GM18511 (cell line): ENCODE data around the gene MRGPRG.

Experiments used
- ATAC-seq: cut with Tn5 transposase; IDR thresholded peaks from one replicate; pipeline ENCODE4 v1.9.1; 2021; ENCODE audit warnings: mild to moderate bottlenecking, moderate library complexity; ENCODE audit not compliant: unreplicated experiment

Gene MRGPRG

DNA sequence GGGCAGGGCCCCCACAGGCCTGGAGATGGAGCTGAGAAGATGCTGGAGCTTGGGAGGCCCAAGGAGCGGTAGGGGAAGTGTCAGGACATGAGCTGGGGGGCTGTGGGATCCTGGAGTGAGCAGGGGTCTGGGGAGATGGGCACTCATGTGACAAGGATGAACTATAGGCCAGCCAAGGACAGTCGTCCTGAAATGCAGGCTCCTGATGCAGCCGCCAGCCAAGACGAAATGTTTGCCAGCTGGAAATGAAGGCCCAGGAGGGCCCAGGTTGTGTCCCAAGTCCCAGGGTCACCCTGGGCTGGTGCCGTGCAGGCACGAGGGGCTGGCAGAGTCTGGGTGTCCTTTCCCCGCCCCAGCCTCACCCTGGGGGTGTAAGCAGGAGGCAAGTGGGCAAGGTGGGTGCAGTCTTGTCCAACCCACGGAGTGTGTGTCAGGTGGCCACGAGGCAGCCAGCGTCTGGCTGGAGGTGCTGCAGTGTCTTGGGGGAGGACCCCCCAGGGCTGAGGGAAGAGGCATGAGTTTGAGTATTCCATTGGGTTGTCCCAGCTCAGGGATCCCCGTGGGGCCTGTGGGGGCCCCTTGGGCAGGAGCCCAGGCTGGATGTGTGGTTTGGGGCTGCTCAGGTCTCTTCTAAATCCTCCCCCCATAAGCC, 21.4 kb downstream of the MRGPRG start:
- ATAC-seq = no peak

DNA sequence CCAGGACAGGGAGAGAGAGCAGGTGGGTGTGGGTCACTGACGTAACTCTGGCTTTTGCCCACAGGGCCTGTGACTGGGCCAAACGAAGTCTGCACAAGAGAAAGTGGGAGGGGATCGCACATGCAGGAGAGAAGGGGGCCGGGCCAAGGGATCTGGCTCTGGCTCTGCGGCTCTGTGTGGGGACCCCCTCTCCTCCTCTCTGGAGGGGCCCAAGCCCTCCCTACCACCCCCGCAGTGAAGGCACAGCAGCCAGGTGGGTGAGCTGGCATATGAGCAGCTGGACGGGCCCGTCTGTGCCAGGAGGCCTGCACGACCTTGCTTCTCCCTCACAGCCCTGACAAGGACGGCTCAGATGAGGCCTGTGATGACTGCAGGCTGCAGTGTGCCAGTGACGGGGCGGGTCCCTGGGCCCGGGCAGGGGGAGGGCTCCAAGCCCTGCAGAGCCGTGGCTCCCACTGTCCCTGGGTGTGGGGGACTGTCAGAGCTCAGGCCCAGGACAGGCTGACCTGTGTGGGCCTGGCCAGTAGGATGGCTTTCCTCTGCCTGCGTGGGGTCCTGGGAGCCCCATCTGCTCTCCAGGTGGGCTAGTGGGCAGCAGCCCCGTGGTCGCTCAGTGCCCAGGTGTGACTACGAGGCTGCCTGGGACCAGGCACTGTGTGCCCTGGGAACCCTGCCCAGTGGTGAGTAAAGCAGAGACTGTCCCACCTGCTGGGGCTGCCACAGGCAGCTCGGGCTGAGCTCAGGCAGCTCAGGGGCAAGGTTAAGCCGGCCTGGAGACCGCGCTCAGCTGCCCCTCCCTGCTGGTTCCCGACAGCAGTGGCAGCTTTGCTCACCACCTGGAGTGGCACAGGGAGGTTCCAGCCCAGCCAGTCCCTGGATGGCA, 22.2 kb downstream of the MRGPRG start:
- ATAC-seq = no peak

DNA sequence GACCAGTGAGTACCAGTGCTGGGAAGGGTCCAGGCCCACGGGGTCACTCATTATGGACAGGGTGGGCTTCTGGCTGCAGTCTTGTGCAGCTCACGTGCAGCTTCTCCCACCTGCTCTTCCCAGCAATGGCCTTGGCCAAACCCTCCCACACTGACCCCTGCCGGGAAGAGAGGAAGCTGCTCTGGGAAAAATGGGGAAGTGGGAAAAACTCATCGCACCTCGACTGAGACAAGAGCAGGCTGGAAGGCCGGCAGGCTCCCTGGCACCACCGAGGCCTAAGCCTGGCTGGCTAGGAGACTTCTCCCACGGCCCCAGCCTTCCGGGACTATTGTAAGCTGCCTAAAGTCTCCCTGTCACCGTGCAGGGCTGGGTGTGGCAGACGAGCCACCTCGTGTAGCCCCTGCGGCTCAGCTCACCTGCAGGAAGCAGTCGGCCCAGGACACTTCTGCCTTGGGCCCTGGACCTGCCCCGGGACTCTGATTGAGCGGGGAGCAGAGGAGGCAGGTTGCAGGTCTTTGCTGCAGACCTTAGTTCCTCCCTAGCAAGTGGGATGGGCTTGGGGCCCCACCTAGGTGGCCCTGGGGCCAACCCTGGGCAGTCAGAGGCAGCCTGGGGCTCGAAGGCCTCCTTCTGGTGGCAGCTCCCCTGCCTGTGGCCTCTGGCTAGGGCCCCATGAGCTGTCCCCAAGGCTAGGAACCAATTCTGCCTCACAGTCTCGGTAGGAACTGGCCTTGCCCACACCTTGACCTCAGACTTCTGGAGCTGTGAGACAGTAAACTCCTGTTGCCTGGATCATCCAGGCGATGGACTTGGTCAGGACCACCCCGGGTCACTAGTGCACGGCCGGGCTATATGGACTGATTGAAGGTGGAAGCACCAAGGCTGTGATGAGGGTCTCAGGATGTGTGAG, 23.1 kb downstream of the MRGPRG start:
- ATAC-seq = no peak

DNA sequence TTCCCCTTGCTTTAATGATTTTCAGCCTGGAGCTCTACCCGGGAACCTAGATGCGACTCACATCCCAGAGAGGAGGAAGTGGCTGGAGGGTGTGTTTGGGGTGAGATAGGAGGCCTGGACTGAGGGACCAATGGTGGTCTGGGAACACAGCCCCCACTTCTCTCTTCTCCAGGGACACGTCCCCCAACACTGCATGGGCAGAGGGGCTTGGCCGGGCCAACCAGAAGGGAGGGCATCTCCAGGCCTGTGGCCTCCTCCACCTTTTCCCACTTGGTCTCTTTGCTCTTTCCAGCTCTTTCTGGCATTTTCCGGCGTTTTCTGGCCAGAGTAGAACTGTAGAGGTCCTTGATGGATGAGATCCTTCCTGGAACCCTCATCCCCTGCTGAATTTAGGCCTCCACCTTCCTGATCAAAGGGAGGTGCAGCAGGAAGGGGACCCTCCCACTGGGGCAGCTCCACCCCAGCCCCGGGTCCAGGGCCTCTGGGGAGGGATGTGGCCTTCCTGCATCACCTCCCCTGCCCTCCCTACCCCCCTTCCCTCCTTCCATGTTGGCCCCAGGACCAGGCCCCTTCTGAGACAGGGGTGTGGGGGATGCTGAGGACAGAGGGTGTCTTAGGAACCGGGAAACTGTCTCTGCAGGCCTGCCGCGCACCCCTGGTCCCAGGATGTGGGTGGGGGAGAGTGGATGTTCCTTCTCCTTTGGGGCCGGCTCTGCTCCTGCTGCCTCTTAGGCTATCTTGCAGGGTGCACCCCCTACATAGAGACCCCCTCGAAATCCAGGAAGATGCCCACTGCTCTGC, 24.4 kb downstream of the MRGPRG start:
- ATAC-seq = no peak

DNA sequence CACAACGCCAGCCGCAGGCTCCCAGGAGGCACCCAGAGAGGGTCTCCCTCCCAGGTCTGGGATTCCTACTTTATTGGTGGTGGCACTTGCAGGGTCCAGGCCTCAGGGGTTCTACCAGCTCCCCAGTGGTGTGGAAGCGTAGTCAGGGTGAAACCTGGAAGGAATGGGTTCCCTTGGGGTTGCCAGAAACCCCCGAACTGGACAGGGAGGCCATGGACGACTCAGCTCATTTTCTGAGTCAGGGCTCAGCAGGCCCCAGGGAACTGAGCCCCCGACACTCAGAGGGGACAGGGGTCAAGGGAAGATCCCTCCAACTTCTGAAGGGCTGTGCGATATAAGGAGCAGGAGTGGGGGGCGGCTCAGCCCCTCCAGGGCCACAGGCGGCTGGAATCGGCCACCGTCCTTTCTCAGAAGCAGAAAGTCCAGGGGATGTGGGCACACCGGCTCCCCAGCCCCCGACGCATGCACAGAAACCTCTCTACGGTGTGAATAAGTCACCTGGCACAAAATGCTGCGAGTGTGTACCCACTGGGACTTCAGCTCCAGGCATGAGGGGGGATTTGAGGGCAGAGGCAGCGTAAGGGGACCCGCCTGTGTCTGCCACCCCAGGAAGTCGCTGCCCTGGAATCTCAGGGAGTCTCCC, 25.1 kb downstream of the MRGPRG start:
- ATAC-seq = no peak

DNA sequence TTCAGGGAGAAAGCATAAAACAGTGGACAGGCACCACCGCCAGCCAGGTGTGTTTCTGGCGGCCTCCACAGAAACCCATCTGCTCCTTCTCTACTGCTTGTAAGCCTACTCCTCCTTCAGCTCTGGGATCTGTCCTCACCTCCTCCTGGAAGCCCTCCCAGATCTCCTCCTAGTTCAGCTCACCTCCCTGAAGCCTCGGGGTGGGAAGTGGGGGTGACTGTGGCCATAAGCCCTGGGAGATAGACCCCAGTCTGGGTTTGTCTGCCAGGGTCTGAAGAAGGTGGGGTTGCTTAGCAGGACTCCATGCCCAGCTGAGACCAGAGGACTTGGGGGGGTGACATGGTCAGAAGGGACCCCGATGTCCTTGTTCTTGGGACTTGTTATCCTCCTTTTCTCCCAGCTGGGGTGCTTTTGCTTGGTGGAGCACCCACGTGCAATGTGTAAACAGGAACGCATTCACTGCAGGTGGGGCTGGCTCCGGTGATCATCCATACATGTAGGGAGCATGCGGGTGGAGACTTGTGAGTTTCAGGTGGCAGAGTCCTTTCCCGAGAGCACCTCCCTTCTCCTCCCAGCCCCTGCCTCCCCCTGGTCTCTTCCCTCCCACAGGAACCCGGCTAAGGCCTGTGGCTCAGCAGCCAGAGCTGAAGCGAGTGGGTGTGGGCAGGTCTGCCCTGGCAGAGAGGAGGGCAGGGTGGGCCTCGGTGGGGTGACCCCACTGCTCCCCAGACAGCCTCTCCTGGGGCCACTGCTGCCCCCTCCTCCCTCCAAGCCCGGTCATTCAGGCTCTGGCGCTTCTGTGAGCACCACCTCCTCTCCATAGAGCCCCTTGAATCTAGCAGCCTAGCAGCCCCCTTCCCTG, 25.9 kb downstream of the MRGPRG start:
- no peak for ATAC-seq

DNA sequence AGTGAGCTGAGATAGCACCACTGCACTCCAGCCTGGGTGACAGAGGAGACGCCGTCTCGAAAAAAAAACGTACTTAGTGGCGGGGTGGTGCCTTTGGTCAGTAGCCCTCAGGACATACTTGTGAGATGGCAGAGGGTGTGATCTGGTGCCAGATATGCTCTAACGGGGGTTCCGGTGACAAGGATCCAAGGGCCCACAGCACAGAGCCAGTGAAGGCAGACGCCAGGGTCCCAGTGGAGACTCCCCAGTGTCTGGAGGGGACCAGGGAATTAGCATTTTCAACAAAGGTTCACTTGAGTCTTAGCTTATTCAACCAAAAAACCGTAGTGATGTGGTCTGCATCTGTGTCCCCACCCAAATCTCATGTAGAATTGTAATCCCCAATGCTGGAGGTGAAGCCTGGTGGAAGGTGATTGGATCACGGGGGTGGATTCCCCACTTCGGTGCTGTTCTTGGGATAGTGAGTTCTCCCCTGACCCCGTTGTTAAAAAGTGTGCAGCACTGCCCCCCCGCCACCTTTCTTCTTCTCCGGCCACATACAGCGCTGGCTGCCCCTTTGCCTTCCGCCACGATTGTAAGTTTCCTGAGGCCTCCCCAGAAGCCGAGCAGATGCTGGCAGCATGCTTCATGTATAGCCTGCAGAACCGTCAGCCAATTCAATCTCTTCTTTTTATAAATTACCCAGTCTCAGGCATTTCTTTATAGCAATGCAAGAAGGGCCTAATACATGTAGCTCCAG, 26.9 kb downstream of the MRGPRG start:
- no peak for ATAC-seq

DNA sequence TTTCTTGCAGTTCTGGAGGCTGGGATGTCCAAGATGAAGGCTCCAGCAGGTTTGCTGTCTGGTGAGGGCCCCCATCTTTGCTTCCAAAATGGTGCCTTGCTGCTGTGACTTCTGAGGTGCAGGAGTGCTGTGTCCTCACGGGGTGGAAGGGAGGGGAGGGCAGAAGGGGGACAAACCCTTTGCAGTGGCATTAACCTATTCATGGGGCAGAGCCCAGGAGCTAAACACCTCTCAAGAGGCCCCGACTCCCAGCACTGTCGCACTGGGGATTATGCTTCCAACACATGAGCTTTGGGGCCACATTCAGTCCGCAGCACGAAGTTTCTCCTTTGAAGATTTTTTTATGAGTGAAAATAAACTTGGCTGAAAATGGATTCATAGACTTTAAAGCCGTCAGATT, 28.0 kb downstream of the MRGPRG start:
- ATAC-seq = no peak

DNA sequence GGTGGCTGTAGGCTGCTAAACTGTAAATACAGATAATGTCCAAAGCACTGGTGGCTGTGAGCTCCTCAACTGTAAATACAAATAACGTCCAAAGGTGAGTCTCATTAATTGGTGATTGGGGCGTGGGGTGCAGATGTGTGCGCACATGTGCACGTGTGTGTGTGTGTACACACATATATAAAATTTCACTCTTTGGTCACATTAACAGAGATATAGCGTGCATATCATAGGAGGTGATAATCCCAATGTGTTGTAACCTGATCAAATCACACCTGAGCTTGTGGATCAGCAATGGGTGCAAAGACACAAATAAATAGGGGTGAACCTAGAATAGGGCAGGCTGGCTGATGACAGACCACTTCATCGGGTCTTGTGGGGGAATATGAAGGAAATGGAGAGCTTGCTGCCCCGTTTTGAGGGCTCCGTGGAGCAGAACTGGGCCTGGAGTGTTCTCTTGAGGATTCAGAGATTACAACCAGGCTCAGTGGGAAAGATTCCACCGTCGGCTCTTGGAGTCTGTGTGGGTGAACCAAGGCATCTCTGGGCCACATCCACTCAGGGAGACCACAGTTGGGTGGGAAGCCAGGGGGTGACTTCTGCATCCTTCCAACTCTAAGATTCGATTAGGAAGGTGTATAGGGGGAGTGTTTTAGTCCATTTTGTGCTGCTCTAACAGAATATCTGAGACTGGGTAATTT, 28.6 kb downstream of the MRGPRG start:
- ATAC-seq = no peak

DNA sequence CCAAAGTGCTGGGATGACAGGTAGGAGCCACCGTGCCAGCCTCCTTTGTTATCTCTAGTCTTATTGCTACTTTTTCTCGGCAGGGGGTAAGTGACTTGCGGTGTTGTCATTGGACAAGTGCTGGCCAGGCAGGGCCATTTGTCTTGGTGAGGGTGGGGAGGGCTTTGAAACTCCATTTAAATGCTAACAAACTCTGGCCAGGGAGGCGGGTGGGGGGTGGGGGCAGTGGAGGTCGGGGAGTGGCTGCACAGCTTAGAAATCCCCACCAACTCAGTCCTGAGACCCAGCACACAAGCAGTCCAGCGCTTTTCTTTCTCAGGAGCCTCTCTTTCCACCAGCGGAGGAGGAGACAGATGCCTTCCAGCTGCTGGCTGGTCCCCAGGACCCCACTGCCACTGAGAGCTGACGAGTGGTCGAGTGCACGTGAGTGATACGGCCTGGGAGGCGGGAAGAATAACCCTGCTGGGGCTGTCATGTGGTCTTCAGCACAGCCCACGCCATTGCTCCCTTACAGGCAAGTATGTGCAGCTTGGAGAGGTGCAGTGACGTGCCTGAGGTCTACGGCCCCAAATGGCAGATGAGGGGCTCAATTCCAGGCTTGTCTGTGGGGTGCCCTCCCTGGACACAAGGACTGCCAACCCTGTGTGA, 29.3 kb downstream of the MRGPRG start:
- no peak for ATAC-seq

DNA sequence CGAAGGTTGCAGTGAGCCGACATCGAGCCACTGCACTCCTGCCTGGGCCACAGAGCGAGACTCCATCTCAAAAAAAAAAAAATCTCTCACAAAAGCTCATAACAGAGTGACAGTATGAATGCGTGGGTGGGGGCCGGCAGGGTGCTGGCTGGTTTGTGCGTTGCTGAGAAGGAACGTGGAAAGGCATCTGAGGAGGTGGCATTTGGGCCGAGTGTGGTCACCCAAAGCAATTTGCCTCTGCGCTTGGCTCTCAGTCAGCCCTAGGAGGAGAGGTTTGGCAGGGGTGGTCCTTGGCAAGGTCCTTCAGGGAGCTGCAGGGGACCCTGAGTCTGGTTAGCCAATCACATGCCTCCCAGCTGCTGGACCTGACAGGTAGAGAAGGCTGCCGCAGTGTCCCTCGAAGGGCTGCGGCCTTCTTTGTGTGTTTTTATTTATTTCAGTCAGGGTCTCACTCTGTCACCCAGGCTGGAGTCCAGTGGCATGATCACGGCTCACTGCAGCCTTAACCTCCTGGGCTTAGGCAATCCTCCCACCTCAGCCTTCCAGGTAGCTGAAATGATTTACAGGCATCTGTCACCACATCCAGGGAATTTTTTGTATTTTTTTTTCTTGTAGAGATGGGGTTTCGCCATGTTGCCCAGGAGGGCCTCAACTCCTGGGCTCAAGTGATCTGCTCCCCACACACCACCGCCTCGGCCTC, 30.0 kb downstream of the MRGPRG start:
- ATAC-seq = no peak

DNA sequence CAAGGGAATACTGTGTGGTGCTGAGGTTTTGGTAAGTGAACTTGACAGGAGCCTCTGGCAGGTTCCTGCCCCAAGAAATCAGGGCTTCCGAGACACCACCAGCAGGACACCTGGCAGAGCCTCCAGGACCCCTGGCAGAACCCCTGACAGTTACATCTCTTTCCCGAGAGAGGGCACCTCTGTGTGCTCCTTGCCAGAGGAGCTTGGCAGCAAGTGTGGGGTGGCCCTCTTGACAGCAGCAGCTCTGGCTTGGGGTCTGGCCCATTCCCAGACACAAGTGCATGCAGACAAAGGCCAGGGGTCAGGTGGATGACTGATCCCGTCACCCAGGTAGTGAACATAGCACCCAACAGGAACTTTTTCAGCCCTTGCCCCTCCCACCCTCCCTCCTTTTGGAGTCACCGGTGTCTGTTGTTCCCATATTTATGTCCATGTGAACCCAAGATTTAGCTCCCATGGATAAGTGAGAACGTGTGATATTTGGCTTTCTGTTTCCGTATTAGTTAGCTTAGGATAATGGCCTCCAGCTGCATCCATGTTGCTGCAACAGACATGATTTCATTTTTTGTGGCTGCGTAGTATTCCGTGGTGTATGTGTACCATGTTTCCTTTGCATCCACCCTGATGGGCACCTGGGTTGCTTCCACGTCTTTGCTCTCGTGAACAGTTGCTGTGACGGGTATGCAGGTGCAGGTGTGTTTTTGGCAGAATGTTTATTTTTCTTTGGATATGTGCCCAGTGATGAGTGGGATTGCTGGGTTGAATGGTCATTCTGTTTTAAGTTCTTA, 32.3 kb downstream of the MRGPRG start:
- ATAC-seq = no peak

DNA sequence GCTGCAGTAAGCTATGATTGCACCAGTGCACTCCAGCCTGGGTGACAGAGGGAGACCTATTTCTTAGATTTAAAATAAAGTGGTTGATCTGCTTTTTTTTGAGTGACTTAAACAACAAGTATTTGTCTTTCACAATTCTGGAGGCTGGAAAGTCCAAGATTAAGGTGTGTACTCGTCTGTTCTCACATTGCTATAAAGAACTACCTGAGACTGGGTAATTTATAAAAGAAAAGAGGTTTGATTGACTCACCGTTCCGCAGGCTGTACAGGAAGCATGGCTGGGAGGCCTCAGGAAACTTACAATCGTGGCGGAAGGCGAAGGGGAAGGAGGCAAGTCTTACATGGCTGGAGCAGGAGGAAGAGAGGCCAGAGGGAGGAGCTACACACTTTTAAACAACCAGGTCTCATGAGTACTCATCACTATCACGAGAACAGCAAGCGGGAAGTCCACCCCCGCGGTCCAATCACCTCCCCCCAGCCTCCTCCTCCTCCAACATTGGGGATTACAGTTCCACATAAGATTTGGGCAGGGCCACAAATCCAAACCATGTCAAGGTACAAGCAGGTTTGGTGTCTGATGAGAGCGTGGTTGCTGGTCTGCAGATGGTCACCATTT, 33.8 kb downstream of the MRGPRG start:
- no peak for ATAC-seq

DNA sequence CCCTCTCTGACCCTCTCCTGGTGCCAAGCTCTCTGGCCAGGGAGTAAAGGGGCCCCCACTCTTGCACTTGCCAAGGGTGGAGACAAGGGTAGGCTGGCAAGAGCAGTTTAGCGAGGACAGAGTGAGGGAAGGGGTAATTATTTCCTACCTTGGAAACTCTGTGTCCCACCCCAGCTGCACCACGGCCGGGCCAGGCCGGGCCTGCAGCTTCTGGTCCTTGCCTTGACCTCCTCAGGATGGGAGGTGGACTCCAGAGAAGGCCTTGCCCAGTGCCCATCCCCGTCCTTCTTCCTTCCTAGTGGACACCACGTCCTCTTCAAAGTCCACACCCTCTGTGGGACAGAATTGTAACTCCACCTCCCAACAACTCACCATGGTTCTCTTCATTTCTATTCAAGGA, 35.1 kb downstream of the MRGPRG start:
- ATAC-seq = no peak

DNA sequence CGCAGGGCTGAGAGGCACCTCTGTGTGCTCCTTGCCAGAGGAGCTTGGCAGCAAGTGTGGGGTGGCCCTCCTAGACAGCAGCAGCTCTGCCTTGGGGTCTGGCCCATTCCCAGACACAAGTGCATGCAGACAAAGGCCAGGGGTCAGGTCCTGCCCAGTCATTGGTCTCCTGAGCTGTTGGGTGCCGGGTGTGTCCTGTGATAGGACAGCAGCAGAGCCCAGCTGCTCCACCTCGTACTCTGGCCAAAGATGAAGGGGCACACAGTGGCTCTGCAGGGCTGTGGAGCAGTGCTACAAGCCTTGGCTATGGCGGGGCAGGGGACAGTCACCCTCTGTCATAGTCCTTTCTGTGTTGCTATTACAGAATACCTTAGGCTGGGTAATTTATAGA, 36.2 kb downstream of the MRGPRG start:
- no peak for ATAC-seq
